ENCODE measurements around the gene SCGB1C1. TPM values are rescaled to one million over a fixed set of nuclear protein-coding genes. Genes with fewer than 3 reads are reported as not detected.

The SCGB1C1 gene
- total RNA-seq, 2 donors from 2014 or later, result not detected

GRCh38 chr11:235180-235579 lies 42.3 kb downstream of the SCGB1C1 start:
- no peak for TF ChIP-seq CTCF (conservative IDR thresholded peaks at IDR 0.05)
- Histone ChIP-seq H3K4me3 (ENCODE audit: low read length) (peak overlapping the region; percentile 91), H3K27me3 (ENCODE audit: control insufficient read depth, insufficient read depth, low read length, poor library complexity, severe bottlenecking) (no peaks in the 10 kb centered on the region), H3K27ac (ENCODE audit: low read depth, low read length) (no peak overlapping the region), H3K9me3 (ENCODE audit: control insufficient read depth, low read length) (no peaks in the 10 kb centered on the region), H3K4me1 (ENCODE audit: control insufficient read depth, insufficient read depth, low read length) (peaks cover 3% of the 10 kb centered on the region), H3K36me3 (ENCODE audit: control insufficient read depth, insufficient read depth, low read length) (peaks cover 12% of the 10 kb centered on the region), H3K9ac (ENCODE audit: extremely low read depth, low read length, poor library complexity, severe bottlenecking) (peak overlapping the region; percentile 67)
- H3K36me3 Mint-ChIP-seq (ENCODE audit: low read depth), result peaks cover 23% of the 10 kb centered on the region
- peak; percentile 33 for DNase-seq
- H3K4me1 Mint-ChIP-seq, result peaks cover 4% of the 10 kb centered on the region
- H3K4me3 Mint-ChIP-seq, result peak overlapping the region; percentile 94
- WGBS, 2 experiments (ENCODE audit: insufficient coverage in 1 of 2, insufficient read length in 1 of 2), result 95 to 98% methylated on average over 8 of the region's 8 CpGs
- no peak overlapping the region for H3K27ac Mint-ChIP-seq
- H3K27me3 Mint-ChIP-seq (ENCODE audit: insufficient read depth), result peaks cover 2% of the 10 kb centered on the region
- no peaks in the 10 kb centered on the region for H3K9me3 Mint-ChIP-seq

- 18 to 25% methylated on average over 9 to 13 of the region's 13 CpGs for whole genome bisulfite sequencing, 2 experiments (ENCODE audit: insufficient coverage in 1 of 2, insufficient read length in 1 of 2)
- DNase-seq, result no peak
- Histone ChIP-seq H3K27ac (ENCODE audit: low read depth, low read length) (peak overlapping the region; percentile 27), H3K4me3 (ENCODE audit: low read length) (peak overlapping the region; percentile 91), H3K9me3 (ENCODE audit: control insufficient read depth, low read length) (no peaks in the 10 kb centered on the region), H3K9ac (ENCODE audit: extremely low read depth, low read length, poor library complexity, severe bottlenecking) (peak overlapping the region; percentile 67), H3K36me3 (ENCODE audit: control insufficient read depth, insufficient read depth, low read length) (peaks cover 16% of the 10 kb centered on the region), H3K4me1 (ENCODE audit: control insufficient read depth, insufficient read depth, low read length) (peaks cover 3% of the 10 kb centered on the region), H3K27me3 (ENCODE audit: control insufficient read depth, insufficient read depth, low read length, poor library complexity, severe bottlenecking) (no peaks in the 10 kb centered on the region)
- H3K4me3 Mint-ChIP-seq, result peak overlapping the region; percentile 94
- no peak for TF ChIP-seq CTCF (conservative IDR thresholded peaks at IDR 0.05)
- peaks cover 23% of the 10 kb centered on the region for H3K36me3 Mint-ChIP-seq (ENCODE audit: low read depth)
- H3K27ac Mint-ChIP-seq, result peak overlapping the region; percentile 77
- H3K4me1 Mint-ChIP-seq, result peaks cover 4% of the 10 kb centered on the region
- no peaks in the 10 kb centered on the region for H3K9me3 Mint-ChIP-seq
- peaks cover 2% of the 10 kb centered on the region for H3K27me3 Mint-ChIP-seq (ENCODE audit: insufficient read depth)
These were observed 42.7 kb downstream of the SCGB1C1 start for GRCh38 chr11:235609-235996.

- peak; percentile 50 for TF ChIP-seq CTCF (conservative IDR thresholded peaks at IDR 0.05)
- Mint-ChIP-seq H3K4me3 (peak within 1 kb of the TSS; percentile 94), H3K27ac (peak within 1 kb of the TSS; percentile 96)
These were observed 43.3 kb downstream of the SCGB1C1 start, which contains the start of gene SIRT3 for GRCh38 chr11:235997-236773. Gene SIRT3, minus strand, starts transcription at chr11:236342. Its CDS starts 14 bp downstream, at chr11:236328.

More at GRCh38 chr11:235997-236773, 43.3 kb downstream of the SCGB1C1 start, which contains the start of gene SIRT3:
- 0 to 1% methylated on average over 20 to 59 of the region's 70 CpGs for WGBS, 2 experiments (ENCODE audit: insufficient coverage in 1 of 2, insufficient read length in 1 of 2)
- H3K9ac ChIP-seq (ENCODE audit: extremely low read depth, low read length, poor library complexity, severe bottlenecking), result peak within 1 kb of the TSS; percentile 88
- no peaks in the 10 kb centered on the region for H3K9me3 ChIP-seq (ENCODE audit: control insufficient read depth, low read length)
- H3K27ac ChIP-seq (ENCODE audit: low read depth, low read length), result peak within 1 kb of the TSS; percentile 92
- H3K27me3 ChIP-seq (ENCODE audit: control insufficient read depth, insufficient read depth, low read length, poor library complexity, severe bottlenecking), result no peaks in the 10 kb centered on the region
- Mint-ChIP-seq H3K4me1 (peaks cover 4% of the 10 kb centered on the region), H3K9me3 (no peaks in the 10 kb centered on the region), H3K27me3 (ENCODE audit: insufficient read depth) (peaks cover 2% of the 10 kb centered on the region), H3K36me3 (ENCODE audit: low read depth) (peaks cover 26% of the 10 kb centered on the region)
- H3K4me1 ChIP-seq (ENCODE audit: control insufficient read depth, insufficient read depth, low read length), result peaks cover 3% of the 10 kb centered on the region
- peak; percentile 95 for DNase-seq
- peaks cover 19% of the 10 kb centered on the region for H3K36me3 ChIP-seq (ENCODE audit: control insufficient read depth, insufficient read depth, low read length)
- H3K4me3 ChIP-seq (ENCODE audit: low read length), result peak within 1 kb of the TSS; percentile 98
